Panc1 (cell line): ENCODE measurements around the gene KRT82. TPM values are rescaled to one million over a fixed set of nuclear protein-coding genes. Genes with fewer than 3 reads are reported as not detected.

ENCODE experiments used
- ATAC-seq: fragments of 200-7000 bp; cut with Tn5 transposase; 2 replicates; pipeline ENCODE4 v1.9.1; 2020; ENCODE audit warnings: mild to moderate bottlenecking, moderate library complexity
- BruUV-seq: library from RNA; stranded (reverse); fragments of 400-500 nt; replicated peaks from 2 replicates; lab custom pipeline; 2021; lab: Mats Ljungman, UMichigan
- CTCF ChIA-PET: fragments of 300-600 bp; sonication (Branson Sonifier 250); formaldehyde crosslinking; loops from one replicate; lab custom pipeline; 2022; ENCODE audit warnings: antibody characterized with exemption; lab: Charles Lee
- POLR2A ChIA-PET: fragments of 300-600 bp; sonication (Branson Sonifier 250); formaldehyde crosslinking; loops from one replicate; lab custom pipeline; 2022; ENCODE audit warnings: antibody characterized with exemption; lab: Charles Lee
- DNase-seq: peaks from one replicate; pipeline ENCODE4 v3.0.0-alpha.2; 2010; ENCODE audit warnings: low read depth, low spot score
- H3K27ac ChIP-seq: 2 replicates; pipeline ENCODE4 v1.5.1; 2011; ENCODE audit warnings: mild to moderate bottlenecking, low read length, inconsistent platforms
- H3K27me3 ChIP-seq: fragments of 200-500 bp; sonication (Bioruptor generic); 2 replicates; pipeline ENCODE4 v1.6.0; 2014; ENCODE audit warnings: low read length, inconsistent platforms; ENCODE audit not compliant: control insufficient read depth, insufficient read depth
- H3K36me3 ChIP-seq: fragments of 200-500 bp; sonication (Bioruptor generic); 2 replicates; pipeline ENCODE4 v1.5.1; 2014; ENCODE audit warnings: inconsistent platforms, mild to moderate bottlenecking, low read length, moderate library complexity; ENCODE audit not compliant: control insufficient read depth, insufficient read depth
- H3K4me1 ChIP-seq: 2 replicates; pipeline ENCODE4 v1.5.1; 2011; ENCODE audit warnings: inconsistent platforms, mild to moderate bottlenecking, low read length, moderate library complexity; ENCODE audit not compliant: control insufficient read depth, insufficient read depth
- H3K4me3 ChIP-seq, 2 experiments: 2 replicates each; pipeline ENCODE4 v1.5.1; 2011 to 2012; ENCODE audit warnings: low read depth in 2 of 2, low read length in 2 of 2, mild to moderate bottlenecking in 2 of 2, inconsistent platforms in 1 of 2, moderate library complexity in 1 of 2
- H3K9me3 ChIP-seq: fragments of 200-500 bp; sonication (Bioruptor generic); 2 replicates; pipeline ENCODE4 v1.5.1; 2014; ENCODE audit warnings: low read depth, mild to moderate bottlenecking, inconsistent platforms, low read length, moderate library complexity; ENCODE audit not compliant: control insufficient read depth, insufficient read depth
- CTCF ChIP-seq: fragments of 450-650 bp; IDR thresholded peaks from 2 replicates; pipeline ENCODE4 v1.5.1; 2017; ENCODE audit warnings: mild to moderate bottlenecking
- POLR2AphosphoS5 ChIP-seq: IDR thresholded peaks from 2 replicates; pipeline ENCODE4 v1.6.1; 2012; ENCODE audit warnings: mild to moderate bottlenecking, low read depth, low read length, moderate library complexity
- SIN3A ChIP-seq: IDR thresholded peaks from 2 replicates; pipeline ENCODE4 v1.6.1; 2012; ENCODE audit warnings: low read depth, mild to moderate bottlenecking, low read length, moderate library complexity, borderline replicate concordance; ENCODE audit not compliant: insufficient read depth
- TCF7L2 ChIP-seq: IDR thresholded peaks from 2 replicates; pipeline ENCODE4 v1.6.1; 2011; ENCODE audit warnings: mild to moderate bottlenecking, low read depth, low read length, inconsistent platforms
- in situ Hi-C: cut with HindIII; loops from 2 replicates; pipeline ENCODE4 v1.10.0; 2016; ENCODE audit warnings: low sequenced_read_pairs, low pct_unique_long_range_greater_than_20kb
- intact Hi-C: fragments of 100-400 bp; cut with micrococcal nuclease; formaldehyde crosslinking; loops from one replicate; pipeline ENCODE4 v1.10.0; 2022; ENCODE audit not compliant: unreplicated experiment
- total RNA-seq: library from RNA; stranded (reverse); gene quantifications from one replicate; pipeline ENCODE4 v1.2.1, GENCODE V29; 2021; ENCODE audit not compliant: unreplicated experiment
- TF ChIP-seq, protein P1 (sequence below), 2 experiments: IDR thresholded peaks; 2 replicates each; pipeline ENCODE4 v1.6.1; 2011 to 2012; ENCODE audit warnings: low read depth in 2 of 2, control low read depth in 1 of 2, low read length in 1 of 2, mild to moderate bottlenecking in 1 of 2, moderate library complexity in 1 of 2; ENCODE audit not compliant: insufficient read depth in 1 of 2

Gene KRT82
- total RNA-seq, 1 experiment from 2014 or later: not detected

GRCh38 chr12:52354200-52354599 lies 51.9 kb downstream of the KRT82 start:
- DNase-seq: no peak
- ATAC-seq: no peak
- H3K27ac ChIP-seq: no peak overlapping the region
- BruUV-seq: no TSS peak
- peaks cover 4% of the 10 kb centered on the region; the same call in 1 of the 2 replicates for H3K27me3 ChIP-seq
- intact Hi-C loops: no loop called here
- in situ Hi-C loops: no loop called here
- no peak for TF ChIP-seq POLR2AphosphoS5
- TF ChIP-seq CTCF: no peak
- no peak for TF ChIP-seq SIN3A
- TF ChIP-seq, protein P1, sequence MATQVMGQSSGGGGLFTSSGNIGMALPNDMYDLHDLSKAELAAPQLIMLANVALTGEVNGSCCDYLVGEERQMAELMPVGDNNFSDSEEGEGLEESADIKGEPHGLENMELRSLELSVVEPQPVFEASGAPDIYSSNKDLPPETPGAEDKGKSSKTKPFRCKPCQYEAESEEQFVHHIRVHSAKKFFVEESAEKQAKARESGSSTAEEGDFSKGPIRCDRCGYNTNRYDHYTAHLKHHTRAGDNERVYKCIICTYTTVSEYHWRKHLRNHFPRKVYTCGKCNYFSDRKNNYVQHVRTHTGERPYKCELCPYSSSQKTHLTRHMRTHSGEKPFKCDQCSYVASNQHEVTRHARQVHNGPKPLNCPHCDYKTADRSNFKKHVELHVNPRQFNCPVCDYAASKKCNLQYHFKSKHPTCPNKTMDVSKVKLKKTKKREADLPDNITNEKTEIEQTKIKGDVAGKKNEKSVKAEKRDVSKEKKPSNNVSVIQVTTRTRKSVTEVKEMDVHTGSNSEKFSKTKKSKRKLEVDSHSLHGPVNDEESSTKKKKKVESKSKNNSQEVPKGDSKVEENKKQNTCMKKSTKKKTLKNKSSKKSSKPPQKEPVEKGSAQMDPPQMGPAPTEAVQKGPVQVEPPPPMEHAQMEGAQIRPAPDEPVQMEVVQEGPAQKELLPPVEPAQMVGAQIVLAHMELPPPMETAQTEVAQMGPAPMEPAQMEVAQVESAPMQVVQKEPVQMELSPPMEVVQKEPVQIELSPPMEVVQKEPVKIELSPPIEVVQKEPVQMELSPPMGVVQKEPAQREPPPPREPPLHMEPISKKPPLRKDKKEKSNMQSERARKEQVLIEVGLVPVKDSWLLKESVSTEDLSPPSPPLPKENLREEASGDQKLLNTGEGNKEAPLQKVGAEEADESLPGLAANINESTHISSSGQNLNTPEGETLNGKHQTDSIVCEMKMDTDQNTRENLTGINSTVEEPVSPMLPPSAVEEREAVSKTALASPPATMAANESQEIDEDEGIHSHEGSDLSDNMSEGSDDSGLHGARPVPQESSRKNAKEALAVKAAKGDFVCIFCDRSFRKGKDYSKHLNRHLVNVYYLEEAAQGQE (IDR thresholded peaks at IDR 0.05; ENCODE audit: insufficient read depth in 1 of 2, low read depth in 2 of 2, low read length in 1 of 2): no peak
- no peak for TF ChIP-seq TCF7L2
- H3K4me3 ChIP-seq: no peak overlapping the region
- no peaks in the 10 kb centered on the region for H3K9me3 ChIP-seq
- POLR2A ChIA-PET: no interaction called here
- CTCF ChIA-PET: no interaction called here
- H3K36me3 ChIP-seq: no peaks in the 10 kb centered on the region
- no peaks in the 10 kb centered on the region for H3K4me1 ChIP-seq

- Histone ChIP-seq H3K9me3 (no peaks in the 10 kb centered on the region), H3K27ac (no peak overlapping the region), H3K4me1 (no peaks in the 10 kb centered on the region), H3K27me3 (peaks cover 4% of the 10 kb centered on the region; the same call in 1 of the 2 replicates), H3K36me3 (no peaks in the 10 kb centered on the region), H3K4me3 (no peak overlapping the region)
- ChIA-PET POLR2A (no interaction called here), CTCF (no interaction called here)
- in situ Hi-C loops: no loop called here
- TF ChIP-seq, protein P1 (IDR thresholded peaks at IDR 0.05; ENCODE audit: insufficient read depth in 1 of 2, low read depth in 2 of 2, low read length in 1 of 2): no peak
- TF ChIP-seq SIN3A (no peak), POLR2AphosphoS5 (no peak), TCF7L2 (no peak), CTCF (no peak)
- intact Hi-C loops: no loop called here
- no peak for DNase-seq
- ATAC-seq: no peak
- no TSS peak for BruUV-seq
Measured at GRCh38 chr12:52353766-52354165, 52.4 kb downstream of the KRT82 start.
